Activated naive CD4-positive, alpha-beta T cell treated with anti-CD3 and anti-CD28 coated beads, Interleukin-2, amount 10 ng/mL, durations not matched to agents 7 days and 5 days (primary cell): ENCODE measurements around the gene PICK1.
"Not testable (repeated sequence)": the region's sequence is repeated elsewhere in the genome, so short reads cannot be mapped to it uniquely, and the experiment has no call there.

Experiments
- CTCF ChIA-PET: fragments of 350-600 bp; sonication (Branson Sonifier 250); formaldehyde crosslinking; loops from one replicate; lab custom pipeline; 2021; ENCODE audit warnings: antibody characterized with exemption; lab: Charles Lee
- DNase-seq: peaks from one replicate; pipeline ENCODE4 v3.0.0-alpha.2; 2020
- H3K27ac Mint-ChIP-seq: one replicate; pipeline ENCODE4 v1.8.0; 2021; ENCODE audit warnings: mild to moderate bottlenecking, moderate library complexity, mixed read lengths
- H3K27me3 Mint-ChIP-seq: one replicate; pipeline ENCODE4 v1.8.0; 2021; ENCODE audit warnings: mild to moderate bottlenecking, mixed read lengths
- H3K36me3 Mint-ChIP-seq: one replicate; pipeline ENCODE4 v1.8.0; 2021; ENCODE audit warnings: mixed read lengths
- H3K4me1 Mint-ChIP-seq: one replicate; pipeline ENCODE4 v1.8.0; 2021; ENCODE audit warnings: mixed read lengths
- H3K4me3 Mint-ChIP-seq: one replicate; pipeline ENCODE4 v1.8.0; 2021; ENCODE audit warnings: mild to moderate bottlenecking, moderate library complexity, mixed read lengths
- H3K9me3 Mint-ChIP-seq: one replicate; pipeline ENCODE4 v1.8.0; 2021; ENCODE audit warnings: mixed read lengths

The PICK1 gene

DNA sequence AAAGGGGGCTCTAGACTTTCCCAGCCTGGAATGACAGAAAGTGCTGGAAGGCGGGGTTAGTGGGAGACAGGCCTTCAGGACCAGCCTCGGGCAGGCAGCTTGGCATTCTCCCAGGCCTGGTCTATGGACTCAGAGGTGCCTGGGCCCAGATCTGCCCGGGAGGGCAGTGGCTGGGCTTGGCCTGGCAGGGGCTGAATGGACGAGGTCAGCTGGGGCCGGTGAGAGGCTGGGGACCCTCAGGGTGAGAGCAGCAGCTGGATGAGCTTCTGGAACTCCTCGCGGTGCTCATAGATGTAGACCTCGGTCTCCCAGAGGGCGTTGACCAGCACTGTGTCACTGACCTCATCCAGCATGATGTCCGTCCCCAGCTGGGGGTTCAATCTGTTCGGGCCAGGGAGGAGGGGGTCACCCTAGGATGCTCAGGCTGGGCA is 54.7 kb downstream of the PICK1 start:
- H3K36me3 Mint-ChIP-seq: peaks cover 6% of the 10 kb centered on the region
- H3K27me3 Mint-ChIP-seq: no peaks in the 10 kb centered on the region
- DNase-seq: no peak
- CTCF ChIA-PET: interaction anchor here (0.7 to 4.9 kb wide), 3 partner anchors 10 to 117 kb away, joined by 4 to 40 read pairs (median 10); no protein-coding TSS in a partner anchor
- peaks cover 3% of the 10 kb centered on the region for H3K4me1 Mint-ChIP-seq
- no peak overlapping the region for H3K4me3 Mint-ChIP-seq
- no peak overlapping the region for H3K27ac Mint-ChIP-seq
- H3K9me3 Mint-ChIP-seq: no peaks in the 10 kb centered on the region

DNA sequence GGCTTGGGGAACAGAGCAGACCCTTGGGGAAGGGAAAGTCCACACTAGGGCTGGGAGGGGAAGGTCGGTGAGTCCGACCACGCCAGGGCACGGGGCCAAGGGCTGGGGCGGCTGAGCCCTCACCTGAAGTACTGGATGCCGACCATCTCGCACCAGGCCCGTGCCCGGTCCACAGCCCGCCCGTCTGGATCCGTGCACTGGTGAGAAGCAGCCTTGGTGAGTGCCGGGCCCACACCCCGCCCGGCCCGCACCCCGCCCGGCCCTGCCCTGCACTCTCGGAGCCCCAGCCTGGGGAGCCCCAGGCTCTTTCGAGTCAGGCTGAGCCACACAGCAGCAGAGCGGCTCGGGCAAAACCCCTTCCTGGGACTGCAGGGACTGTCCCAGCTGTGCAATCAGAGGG is 55.2 kb downstream of the PICK1 start:
- CTCF ChIA-PET: interaction anchor here (4.0 to 4.9 kb wide), 2 partner anchors 98 to 117 kb away, joined by 10 to 40 read pairs; no protein-coding TSS in a partner anchor

GRCh38 chr22:38114484-38115398 is 57.5 kb downstream of the PICK1 start:
- H3K27me3 Mint-ChIP-seq: no peaks in the 10 kb centered on the region
- H3K27ac Mint-ChIP-seq: no peak overlapping the region
- peak; percentile 86 for DNase-seq
- H3K4me3 Mint-ChIP-seq: no peak overlapping the region
- CTCF ChIA-PET: interaction anchor here (0.7 to 4.9 kb wide), 21 partner anchors 8 to 148 kb away, joined by 3 to 40 read pairs (median 3); partner anchors contain the start of gene MAFF
- H3K4me1 Mint-ChIP-seq: peaks cover 3% of the 10 kb centered on the region
- H3K9me3 Mint-ChIP-seq: no peaks in the 10 kb centered on the region
- peaks cover 7% of the 10 kb centered on the region for H3K36me3 Mint-ChIP-seq

More for the DNA sequence above, 55.2 kb downstream of the PICK1 start:
- Mint-ChIP-seq H3K36me3 (peaks cover 6% of the 10 kb centered on the region), H3K9me3 (no peaks in the 10 kb centered on the region), H3K27me3 (no peaks in the 10 kb centered on the region), H3K27ac (no peak overlapping the region), H3K4me3 (no peak overlapping the region), H3K4me1 (peaks cover 3% of the 10 kb centered on the region)
- DNase-seq: no peak

- Mint-ChIP-seq H3K36me3 (peaks cover 7% of the 10 kb centered on the region), H3K4me1 (peaks cover 3% of the 10 kb centered on the region), H3K4me3 (no peak overlapping the region), H3K27ac (no peak overlapping the region), H3K27me3 (no peaks in the 10 kb centered on the region), H3K9me3 (no peaks in the 10 kb centered on the region)
- CTCF ChIA-PET: interaction anchor here (1.0 to 4.9 kb wide), 10 partner anchors 11 to 114 kb away, joined by 3 to 40 read pairs (median 4); partner anchors contain the start of gene MAFF
- DNase-seq: no peak
Observed at GRCh38 chr22:38115423-38116205, 58.4 kb downstream of the PICK1 start.

DNA sequence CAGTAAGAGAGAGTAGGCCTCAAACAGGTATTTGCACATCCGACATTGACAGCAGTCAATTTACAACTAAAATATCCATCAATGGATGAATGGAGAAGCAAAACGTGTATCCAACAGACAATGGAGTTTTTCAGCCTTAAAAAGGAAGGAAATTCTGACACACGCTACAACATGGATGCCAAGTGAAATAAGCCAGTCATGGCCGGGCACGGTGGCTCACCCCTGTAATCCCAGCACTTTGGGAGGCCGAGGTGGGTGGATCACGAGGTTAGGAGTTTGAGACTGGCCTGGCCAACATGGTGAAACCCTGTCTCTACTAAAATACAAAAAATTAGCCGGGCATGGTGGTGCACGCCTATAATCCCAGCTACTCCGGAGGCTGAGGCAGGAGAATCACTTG is 60.4 kb downstream of the PICK1 start:
- H3K4me1 Mint-ChIP-seq, CTCF ChIA-PET, H3K27me3 Mint-ChIP-seq, H3K36me3 Mint-ChIP-seq, H3K9me3 Mint-ChIP-seq, H3K27ac Mint-ChIP-seq, H3K4me3 Mint-ChIP-seq, DNase-seq: not testable (repeated sequence)

GRCh38 chr22:38118182-38118581 is 61.0 kb downstream of the PICK1 start:
- CTCF ChIA-PET: no interaction called here
- H3K27me3 Mint-ChIP-seq: no peaks in the 10 kb centered on the region

DNA sequence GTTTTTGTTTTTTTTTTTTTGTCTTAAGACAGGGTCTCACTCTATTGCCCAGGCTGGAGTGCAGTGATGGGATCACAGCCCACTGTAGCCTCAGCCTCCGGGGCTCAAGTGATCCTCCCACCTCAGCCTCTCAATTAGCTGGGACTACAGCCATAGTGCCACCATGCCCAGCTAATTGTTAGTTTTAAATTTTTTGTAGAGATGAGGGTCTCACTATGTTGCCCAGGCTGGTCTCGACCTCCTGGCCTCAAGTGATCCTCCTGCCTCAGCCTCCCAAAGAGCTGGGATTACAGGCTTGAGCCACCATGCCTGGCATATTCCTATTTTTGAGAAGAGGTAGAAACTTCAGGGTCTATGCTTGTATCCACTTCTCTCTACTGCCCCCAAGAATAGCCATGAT is 61.5 kb downstream of the PICK1 start:
- H3K27me3 Mint-ChIP-seq, CTCF ChIA-PET, H3K36me3 Mint-ChIP-seq, DNase-seq, H3K9me3 Mint-ChIP-seq, H3K4me1 Mint-ChIP-seq, H3K27ac Mint-ChIP-seq, H3K4me3 Mint-ChIP-seq: not testable (repeated sequence)

More at GRCh38 chr22:38118182-38118581, 61.0 kb downstream of the PICK1 start:
- Mint-ChIP-seq H3K4me1 (peaks cover 3% of the 10 kb centered on the region), H3K27ac (no peak overlapping the region), H3K36me3 (peaks cover 7% of the 10 kb centered on the region), H3K4me3 (no peak overlapping the region), H3K9me3 (no peaks in the 10 kb centered on the region)
- no peak for DNase-seq

GRCh38 chr22:38120359-38121110 is 63.3 kb downstream of the PICK1 start:
- H3K4me3 Mint-ChIP-seq: no peak overlapping the region
- CTCF ChIA-PET: no interaction called here
- H3K27ac Mint-ChIP-seq: no peak overlapping the region

DNA sequence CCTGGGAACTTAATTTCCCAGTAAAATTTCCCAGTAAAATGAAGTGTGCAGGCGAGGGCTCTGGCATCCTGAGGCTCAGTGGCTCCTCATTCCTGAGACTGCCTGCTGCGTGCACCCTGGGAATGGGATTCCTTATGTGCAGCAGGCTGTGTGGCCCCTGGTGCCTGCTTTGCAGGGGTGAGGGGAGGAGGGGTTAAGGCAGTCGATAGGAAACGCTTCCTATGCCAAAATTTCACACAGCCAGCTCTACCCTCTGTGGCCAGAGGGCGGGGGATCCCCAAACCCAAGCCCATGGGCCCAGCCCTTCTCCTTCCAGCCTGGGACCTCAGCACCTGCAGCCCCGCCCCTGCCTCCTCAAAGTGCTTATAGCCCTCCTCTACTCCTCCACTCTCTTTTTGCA is 65.4 kb downstream of the PICK1 start:
- peaks cover 5% of the 10 kb centered on the region for H3K4me1 Mint-ChIP-seq
- peaks cover 1% of the 10 kb centered on the region for H3K36me3 Mint-ChIP-seq
- no peaks in the 10 kb centered on the region for H3K27me3 Mint-ChIP-seq
- no peak overlapping the region for H3K27ac Mint-ChIP-seq
- no peak for DNase-seq
- no peak overlapping the region for H3K4me3 Mint-ChIP-seq
- CTCF ChIA-PET: interaction anchor here (0.9 to 1.0 kb wide), 2 partner anchors 9 to 58 kb away, joined by 3 read pairs; no protein-coding TSS in a partner anchor
- H3K9me3 Mint-ChIP-seq: no peaks in the 10 kb centered on the region

More at GRCh38 chr22:38120359-38121110, 63.3 kb downstream of the PICK1 start:
- H3K4me1 Mint-ChIP-seq: peaks cover 5% of the 10 kb centered on the region
- peaks cover 1% of the 10 kb centered on the region for H3K36me3 Mint-ChIP-seq
- no peaks in the 10 kb centered on the region for H3K27me3 Mint-ChIP-seq
- H3K9me3 Mint-ChIP-seq: no peaks in the 10 kb centered on the region
- no peak for DNase-seq

GRCh38 chr22:38124236-38124974 is 67.2 kb downstream of the PICK1 start:
- no peak for DNase-seq
- no peak overlapping the region for H3K4me3 Mint-ChIP-seq
- no peaks in the 10 kb centered on the region for H3K36me3 Mint-ChIP-seq
- CTCF ChIA-PET: no interaction called here
- peak overlapping the region; percentile 45 for H3K27ac Mint-ChIP-seq
- H3K4me1 Mint-ChIP-seq: peaks cover 5% of the 10 kb centered on the region
- H3K27me3 Mint-ChIP-seq: no peaks in the 10 kb centered on the region
- H3K9me3 Mint-ChIP-seq: no peaks in the 10 kb centered on the region

DNA sequence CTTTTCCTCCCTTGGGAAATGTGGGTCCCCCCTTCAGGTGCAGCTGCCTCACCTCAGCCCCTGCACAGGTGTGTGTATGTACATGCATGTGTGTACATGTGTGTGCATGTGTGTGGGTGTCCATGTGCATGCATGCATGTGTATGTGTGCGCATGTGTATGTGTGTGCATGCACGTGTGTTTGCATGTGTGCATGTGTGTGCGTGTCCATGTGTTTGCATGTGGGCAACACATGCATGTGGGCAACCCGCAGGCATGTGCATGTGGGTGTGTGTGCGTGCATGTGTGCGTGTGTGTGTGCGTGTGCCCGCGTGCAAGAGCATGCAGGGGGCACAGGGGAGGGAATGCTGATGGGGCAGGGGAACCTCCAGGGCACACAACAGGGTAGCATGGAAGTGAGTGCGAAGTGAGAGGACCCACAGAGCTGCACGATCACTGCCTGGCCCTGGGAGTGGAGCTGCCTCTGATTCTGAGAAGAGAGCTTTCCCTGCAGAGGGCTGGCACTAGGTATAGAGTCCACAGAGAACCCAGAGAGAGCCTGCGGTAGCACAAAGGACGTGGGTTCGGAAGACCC is 67.9 kb downstream of the PICK1 start:
- no peaks in the 10 kb centered on the region for H3K27me3 Mint-ChIP-seq
- peaks cover 5% of the 10 kb centered on the region for H3K4me1 Mint-ChIP-seq
- no peak overlapping the region for H3K4me3 Mint-ChIP-seq
- H3K36me3 Mint-ChIP-seq: no peaks in the 10 kb centered on the region
- H3K27ac Mint-ChIP-seq: no peak overlapping the region
- CTCF ChIA-PET: no interaction called here
- no peaks in the 10 kb centered on the region for H3K9me3 Mint-ChIP-seq
- no peak for DNase-seq
